HG03139 (cell line): ENCODE measurements around the gene CMTM2.

ENCODE experiments used
- ATAC-seq: cut with Tn5 transposase; IDR thresholded peaks from one replicate; pipeline ENCODE4 v1.9.1; 2021; ENCODE audit not compliant: unreplicated experiment

CMTM2 gene, protein sequence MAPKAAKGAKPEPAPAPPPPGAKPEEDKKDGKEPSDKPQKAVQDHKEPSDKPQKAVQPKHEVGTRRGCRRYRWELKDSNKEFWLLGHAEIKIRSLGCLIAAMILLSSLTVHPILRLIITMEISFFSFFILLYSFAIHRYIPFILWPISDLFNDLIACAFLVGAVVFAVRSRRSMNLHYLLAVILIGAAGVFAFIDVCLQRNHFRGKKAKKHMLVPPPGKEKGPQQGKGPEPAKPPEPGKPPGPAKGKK

DNA sequence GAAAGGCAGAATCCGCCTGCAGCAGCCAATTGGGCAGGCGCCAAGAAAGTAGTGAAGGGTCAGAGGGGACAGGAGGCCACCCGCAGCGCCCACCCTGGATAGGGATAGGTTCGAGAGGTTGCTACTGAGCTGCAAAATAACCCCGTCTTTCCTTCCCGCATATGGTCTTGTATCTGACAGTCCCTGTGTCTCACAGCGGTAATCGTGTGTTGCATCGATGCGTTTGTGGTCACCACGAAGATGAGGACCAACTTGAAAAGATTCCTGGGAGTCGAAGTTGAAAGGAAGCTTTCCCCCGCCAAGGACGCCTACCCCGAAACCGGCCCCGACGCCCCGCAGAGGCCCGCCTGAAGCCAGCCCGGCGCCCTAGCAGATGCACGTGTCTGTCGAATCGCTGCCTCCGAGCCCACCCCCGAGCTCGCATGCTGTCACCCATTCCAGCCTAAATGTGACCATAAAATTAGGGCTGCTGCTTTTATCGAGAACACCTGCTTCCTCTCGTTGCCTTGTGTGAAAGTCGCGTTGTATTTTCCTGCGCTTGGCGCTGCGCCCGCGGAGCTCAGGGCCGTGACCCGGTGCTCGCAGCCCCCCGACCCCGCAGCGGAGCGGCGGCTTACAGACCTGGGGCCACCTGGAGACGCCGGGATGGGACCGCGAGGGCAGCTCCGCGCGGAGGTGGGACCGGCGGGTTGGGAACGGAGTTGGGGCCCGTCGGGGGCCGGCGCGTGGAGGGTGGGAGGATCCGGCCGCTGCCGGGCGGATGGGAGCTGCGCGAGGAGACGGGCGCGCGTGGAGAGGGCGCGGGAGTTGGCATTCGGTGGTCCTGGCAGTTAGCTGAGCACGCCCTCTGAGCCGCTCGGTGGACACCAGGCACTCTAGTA is at the start of gene CMTM2:
Gene CMTM2 (plus strand): TSS at position 813 of the 881 bp plus-strand sequence. CDS start 145 bp downstream, outside the sequence.
- no peak for ATAC-seq

DNA sequence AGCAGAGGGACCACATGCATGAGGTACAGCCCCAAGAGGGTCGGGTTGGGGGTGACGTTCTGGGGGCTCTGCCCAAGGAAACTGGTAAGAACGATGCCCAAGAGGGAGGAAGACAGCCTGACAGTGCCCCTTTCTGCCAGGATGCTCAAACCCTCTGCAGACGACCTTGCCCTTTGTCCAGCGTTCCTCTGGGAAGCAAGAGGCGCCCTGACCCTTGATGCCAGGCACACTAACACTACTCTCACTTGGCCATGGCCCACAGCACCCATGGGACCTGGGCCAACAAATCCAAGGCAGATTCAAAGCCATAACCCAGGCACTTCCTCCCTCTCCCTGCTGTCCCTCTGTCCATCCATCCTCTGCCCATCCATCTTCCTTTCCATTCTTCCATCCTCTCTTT is 49.8 kb upstream of the CMTM2 start:
- ATAC-seq = no peak

DNA sequence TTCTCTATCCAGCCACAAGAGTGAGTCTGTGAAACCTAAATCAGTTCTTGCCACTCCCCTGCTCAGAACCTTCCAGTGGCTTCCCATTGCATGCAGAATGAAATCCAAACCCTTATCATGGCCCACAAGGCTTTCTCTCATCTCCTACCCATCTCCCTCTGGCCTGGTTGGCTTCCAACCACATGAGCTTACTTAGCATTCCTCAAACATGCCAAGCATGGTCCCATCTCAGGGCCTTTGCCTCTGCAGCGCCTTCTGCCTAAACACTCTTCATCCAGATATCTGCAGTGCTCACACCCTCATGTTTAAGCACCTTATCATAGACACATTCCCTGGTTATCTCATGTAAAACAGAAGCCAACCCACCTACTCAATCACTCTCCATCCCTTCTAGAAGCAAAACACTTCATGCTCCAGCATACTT is 44.9 kb upstream of the CMTM2 start:
- ATAC-seq = no peak

DNA sequence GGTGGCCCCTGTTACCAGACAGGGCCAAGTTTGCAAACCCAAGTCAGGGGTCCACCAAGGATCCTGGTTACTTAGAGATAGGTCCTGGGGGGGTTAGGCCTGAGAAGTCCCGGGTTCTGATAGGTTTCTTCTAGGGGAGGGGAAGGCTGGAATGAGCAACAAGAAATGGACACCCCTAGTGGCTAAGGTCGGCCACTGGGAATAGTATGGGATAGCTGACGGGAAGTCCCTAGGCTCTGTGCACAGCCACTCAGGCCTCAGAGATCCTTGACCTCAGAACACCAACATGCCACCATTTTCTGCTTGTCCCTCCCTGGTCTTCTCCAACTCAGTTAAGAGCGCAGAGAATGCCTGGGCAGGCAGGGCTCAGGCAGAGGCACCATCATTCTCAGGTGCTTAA is 42.7 kb upstream of the CMTM2 start:
- ATAC-seq = no peak

DNA sequence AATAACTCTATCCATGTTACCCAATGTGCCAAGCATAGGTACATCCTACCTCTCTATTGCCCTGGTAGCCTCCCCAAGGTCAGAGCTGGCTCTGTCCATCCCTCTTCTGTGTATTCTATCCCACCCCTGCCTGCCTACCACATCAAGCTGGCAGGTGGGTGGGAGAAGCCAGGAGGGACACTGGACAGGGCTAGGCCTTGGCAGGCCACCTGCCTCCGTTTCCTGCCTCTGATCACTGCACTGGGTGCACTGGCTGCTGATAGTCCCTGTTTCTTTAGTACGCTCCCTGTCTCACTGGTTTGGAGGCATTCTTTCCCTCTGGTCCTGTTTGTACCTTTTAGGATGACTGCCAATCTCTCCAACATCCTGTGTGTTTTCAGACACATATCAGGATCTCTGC is 42.0 kb upstream of the CMTM2 start:
- ATAC-seq = no peak

DNA sequence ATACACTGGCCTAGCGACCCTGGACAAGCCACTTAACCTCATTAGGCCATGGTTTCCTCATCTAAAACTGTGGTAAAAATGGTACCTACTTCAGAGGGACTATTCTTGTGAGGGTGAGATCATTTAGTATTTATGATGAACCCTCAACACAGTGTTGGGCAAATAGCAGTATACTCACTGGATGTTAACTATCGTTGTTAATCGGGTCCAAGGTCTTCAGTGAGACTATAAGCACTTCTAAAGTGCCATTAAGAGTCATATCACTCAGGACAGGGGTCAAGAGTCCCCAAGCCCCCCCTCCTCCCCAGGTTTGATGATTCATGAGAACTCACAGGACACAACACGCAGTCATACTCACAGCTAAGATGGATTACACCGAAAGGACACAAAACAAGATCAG is 40.4 kb upstream of the CMTM2 start:
- no peak for ATAC-seq

DNA sequence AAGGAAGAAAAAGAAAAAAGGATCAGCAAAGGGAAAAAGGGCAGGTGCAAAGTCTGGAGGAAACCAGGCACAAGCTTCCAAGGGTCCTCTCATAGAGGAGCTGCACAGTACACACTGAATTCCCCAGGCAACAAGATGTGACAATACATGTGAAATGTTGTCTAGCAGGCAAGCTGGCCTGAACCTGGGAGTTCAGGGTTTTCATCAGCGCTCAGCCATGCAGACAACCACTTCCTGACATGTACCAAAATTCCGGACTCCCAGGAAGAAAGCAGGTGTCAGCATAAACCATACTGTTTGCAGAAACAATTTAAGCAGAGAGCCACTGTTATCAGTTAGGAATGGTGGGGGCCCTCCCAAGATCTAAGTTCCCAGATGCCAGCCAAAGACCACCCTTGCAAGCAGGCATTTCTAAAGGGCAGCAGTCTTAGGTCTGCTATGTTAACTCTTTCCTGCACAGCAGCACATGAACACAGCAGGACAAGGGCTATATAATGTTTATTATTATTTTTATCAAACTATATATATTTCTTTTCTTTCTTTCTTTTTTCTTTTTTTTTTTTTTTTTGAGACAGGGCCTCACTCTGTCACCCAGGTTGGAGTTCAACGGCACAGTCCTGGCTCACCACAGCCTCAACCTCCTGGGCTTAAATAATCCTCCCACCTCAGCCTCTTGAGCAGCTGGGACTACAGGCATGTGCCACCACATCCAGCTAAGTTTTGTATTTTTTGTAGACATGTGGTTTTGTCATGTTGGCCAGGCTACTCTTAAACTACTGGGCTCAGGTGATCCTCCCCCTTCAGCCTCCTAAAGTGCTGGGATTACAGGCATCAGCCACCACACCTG is 39.4 kb upstream of the CMTM2 start:
- no peak for ATAC-seq

DNA sequence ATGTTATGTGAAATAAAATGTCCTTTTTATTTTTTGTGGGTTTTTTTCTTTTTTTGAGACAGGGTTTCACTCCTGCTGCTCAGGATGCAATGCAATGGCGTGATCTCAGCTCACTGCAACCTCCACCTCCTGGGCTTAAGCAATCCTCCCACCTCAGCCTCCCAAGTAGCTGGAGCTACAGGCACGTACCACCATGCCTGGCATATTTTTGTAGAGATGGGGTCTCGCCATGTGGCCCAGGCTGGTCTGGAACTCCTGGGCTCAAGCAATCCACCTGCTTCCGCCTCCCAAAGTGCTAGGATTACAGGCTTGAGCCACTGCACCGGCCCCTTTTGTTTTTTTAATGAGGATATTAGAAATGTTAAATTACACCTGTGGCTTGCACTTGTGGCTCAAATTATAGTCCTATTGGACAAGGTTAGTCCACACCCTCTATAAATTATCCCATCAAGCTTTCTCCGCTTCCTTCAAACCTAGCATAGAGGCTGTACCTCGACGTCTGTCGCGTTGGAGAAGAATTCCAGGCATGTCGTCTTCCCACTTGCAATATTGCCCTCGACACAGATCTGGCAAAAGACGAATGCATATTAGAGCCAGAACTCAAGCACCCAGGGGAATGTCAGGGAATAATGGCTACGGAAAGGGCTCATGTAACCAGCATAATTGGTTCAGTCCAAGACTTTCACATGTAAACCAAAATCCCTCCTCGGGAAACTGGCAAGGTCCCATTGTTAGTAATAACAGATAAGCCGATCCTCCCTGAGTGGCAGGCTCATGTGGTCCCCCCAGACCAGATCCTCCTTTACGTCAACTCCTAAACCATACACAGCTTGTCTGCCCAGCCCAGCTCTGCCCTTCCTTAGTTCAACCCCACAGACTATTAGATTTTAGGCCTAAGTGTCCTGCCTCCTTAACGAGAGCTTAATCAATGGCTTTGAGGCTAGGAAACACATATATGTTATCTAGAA is 37.6 kb upstream of the CMTM2 start:
- ATAC-seq = no peak

DNA sequence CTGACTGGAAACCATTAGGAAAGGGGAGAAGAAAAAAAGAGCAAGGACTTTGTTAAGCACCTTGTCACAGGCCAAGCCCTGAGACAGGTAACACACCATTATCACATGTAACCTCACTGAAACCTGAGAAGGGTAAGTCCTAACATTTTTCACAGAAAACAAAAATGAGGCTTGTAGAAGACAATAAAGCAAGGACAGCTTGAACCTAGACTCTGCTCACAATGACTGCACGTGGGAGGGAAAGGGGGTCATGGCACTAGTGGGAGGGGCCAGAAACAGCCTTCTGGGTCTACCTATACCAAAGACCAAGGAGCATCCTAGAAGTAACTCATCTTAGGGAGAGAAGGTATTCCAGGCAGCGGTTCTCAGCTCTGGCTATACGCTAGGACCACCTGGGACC is 36.9 kb upstream of the CMTM2 start:
- ATAC-seq = no peak

DNA sequence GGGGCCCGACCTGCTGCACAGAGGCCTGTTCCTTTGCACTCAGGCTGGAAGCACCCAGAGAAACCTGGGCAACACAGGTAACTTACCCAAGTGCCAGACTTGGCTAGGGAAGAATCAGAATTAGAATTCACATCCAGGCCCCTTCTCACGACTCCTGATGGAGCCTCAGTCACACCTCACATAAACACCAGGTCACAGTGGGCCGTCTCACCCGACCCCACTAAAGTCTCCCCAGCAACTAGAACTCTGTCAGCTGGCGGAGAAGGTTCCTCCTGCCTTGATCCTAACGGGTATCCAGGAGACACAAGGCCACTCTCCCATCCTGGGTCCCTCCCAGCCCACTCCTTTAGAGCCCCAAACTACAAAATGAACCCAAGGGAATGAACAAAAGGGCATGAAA is 35.7 kb upstream of the CMTM2 start:
- no peak for ATAC-seq

DNA sequence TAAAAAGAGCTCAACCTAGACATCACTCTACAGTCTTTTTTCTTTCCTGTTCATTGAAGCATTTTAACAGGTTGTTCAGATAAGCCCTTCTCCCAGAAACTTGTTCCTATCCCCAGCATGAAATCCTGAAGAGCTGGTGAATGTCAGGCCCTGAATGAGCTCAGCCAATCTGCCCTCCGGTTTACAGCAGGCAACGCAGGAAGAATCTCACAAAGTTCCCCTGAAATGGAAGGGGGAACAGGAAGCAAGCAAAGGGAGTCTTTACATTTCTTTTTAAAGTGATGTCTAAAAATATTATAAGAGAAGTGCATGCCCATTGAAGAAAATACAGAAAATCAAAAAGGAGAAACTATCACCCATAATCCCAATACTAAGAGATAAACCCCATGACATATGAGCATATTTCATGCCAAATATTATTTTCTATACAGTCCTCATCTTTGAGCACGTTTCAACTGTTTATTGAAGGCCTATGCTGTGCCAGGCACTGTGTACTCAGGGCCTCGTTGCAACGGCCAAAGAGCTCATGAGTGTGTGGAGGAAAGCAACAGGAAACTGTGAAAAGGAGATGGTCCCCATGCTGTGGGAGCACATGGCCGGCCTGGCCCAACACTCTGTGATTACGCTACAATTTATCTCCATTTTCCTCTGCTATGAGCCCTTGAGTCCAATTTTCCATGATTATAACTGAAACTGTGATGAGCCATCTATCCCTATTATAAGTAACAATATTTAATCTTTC is 35.1 kb upstream of the CMTM2 start:
- no peak for ATAC-seq

DNA sequence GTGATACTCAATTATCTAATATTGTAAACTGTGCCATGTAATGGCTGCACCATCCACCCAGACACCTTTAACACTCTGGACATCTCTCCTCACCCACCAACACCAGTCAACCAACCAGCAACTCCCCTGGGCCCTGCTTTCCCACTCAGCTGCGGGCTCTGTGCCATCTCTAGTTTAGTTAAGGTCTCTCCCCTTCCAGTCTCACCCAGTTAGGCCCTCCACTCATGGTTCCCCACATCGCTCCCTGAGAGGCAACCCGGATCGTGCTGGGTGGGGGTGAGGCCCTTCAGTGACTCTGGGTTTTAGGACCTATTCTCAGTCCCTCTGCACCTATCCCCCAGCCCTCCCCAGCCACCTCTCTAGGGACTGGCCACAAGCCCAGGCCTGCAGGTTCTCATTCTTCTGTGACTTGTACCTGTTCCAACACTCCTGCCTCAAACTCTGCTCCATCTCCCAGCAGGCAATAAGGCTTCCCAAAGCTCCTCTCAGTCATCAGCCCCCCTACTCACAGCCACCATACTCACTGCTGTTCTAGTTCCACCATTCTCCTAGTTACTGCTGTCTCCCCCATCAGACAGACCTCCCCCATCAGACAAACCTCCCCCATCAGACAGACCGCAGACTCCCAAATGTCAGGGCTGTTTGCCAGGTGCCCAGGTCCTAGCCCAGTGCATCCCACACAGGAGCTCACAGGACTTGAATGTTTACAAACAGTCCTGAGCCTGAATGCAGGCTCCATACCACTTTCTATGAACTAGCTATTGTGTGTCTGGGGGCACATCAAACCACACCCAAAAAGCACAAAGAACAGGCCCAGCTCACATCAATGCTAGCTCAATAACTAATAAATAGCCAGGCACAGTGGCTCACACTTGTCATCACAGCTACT is 31.9 kb upstream of the CMTM2 start:
- ATAC-seq = no peak

DNA sequence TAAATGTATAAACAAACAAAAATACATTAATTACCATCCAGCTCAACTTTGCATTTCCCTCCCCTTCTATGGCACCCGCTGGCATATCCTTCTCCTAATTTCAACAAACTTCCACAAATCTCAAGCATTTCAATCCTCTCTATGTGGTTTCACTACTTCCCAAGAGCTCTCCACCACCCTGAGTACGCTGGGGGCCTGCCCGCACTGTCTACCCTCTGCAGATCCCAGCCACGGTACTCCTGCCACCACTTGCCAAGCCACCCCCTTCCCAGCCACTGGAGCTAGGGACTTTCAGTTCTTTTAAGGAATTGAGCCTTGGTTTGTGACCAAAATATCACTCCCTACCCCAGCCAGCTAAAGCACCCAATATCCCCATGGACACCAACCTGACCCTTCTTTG is 31.2 kb upstream of the CMTM2 start:
- ATAC-seq = no peak

DNA sequence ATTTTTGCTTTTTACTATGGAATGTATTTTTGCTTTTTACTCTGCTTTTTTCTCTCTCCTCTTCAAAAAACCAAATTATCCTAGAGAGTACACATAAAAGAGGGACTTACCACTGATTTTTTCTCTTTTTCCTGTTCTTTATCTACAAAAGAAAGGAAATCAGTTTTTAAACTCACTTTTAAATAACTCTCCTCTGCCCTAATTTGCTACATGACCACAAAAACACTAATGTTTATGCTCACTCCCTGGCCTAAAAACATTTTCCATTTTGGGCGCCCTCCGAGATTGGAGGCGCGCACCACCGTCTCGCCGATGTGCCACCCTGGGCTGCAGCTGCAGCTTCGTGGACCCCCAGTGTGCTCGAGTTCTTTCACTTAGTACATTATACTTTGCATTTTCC is 30.4 kb upstream of the CMTM2 start:
- ATAC-seq = no peak

DNA sequence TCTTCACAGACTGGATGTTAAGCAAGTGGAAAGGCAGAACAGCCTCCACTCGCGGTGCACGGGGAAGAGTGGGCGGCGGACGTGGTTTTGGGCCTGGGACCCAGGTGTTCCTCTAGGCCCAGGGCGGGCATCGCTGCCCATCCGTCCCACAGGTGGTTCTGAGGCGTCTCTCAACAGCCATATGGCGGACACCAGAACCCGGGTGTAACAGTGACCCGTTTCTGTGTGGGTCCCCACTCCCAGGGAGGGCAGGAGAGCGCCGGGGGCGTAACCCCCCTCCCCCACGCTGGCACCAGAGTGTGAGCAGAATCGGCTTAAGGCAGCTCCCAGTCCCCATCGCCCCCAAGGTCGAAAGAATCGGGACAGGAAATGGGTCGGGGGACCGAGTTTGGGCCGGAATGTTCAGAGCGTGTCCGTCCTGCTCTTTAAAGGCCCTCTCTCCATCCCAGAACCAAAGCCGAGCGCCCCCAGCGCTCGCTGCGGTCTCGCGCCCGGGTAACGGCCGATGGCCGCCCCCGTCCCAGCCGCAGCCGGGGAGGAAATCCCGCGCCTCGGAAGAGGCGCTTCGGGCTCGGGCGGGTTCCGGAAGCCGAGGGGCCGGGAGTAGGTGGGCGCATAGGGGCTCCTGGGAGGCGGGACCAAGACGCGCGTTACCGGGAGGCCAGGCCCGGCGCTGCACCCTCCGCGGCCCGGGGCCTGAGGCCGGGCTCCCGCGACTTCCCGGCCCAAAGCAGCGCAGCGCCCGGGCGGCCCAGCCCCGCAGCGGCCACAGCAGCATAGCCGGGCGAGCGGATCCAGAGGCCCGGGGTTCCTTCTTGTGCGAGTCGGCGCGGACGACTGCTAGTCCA is 29.8 kb upstream of the CMTM2 start, which contains the start of gene TK2:
Gene TK2 (minus strand): TSS at position 839 of the 848 bp plus-strand sequence. CDS start 61 bp downstream, at position 778.
- no peak for ATAC-seq

DNA sequence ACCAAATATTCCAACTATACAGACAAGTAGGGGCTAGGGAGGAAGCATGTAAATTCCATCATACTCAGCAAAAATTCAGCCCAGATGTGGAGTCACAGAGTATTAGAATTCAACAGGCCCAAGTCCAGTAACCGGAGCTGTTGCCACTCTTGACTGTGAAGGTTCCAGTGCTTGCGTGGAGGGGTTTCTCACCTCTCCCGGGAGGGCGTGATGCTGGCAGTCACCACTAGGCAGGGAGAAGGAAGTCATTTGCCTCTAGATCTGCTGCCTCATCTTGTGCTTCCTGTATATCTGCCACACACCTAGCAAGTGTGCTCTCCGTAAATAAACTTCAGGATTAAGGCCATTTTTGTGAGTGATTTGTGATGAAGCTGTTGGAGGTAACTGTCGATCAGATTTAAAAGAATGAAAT is 27.9 kb upstream of the CMTM2 start:
- no peak for ATAC-seq

DNA sequence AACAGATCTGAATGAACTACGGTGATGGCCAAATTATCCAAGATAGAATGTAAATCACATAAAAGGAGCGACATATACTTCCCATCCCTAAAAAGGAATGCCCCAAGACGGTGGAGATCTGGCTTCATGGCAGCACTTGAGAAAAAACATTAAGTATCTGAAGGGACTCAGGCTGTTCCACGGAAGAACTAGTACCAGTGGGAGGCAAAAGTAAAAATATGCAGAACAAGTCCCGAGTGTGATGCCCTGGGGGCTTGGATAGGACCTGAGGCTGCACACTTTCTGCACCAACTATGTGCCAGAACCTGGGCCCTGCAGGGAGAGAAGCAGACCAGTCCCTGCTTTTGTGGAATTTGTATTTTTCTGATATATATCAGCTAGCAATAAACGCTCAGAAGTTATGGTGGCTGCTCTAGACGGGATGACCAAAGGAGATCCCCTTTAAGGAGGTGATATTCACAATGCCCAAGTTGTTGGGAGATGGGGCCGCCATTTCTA is 27.4 kb upstream of the CMTM2 start:
- no peak for ATAC-seq
